ENCODE results near the gene SLC25A18.
A peak's percentile ranks its signal among the peaks of the same experiment; 100 is the strongest.

The SLC25A18 gene

DNA sequence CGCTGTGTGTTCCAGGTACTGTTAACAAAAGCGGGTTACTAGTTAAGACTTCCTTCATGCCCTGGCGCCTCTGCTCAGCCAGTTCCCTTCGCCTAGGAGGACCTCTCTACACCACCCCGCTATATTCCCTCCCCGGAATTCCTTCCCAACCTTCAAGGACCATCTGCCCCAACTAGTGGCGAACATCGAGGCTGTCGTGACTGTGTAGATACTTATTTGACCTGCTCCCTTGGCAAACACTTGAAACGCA is 74.8 kb downstream of the SLC25A18 start:
- in situ Hi-C loops (cut with MboI; ENCODE audit: low sequenced_read_pairs, unreplicated experiment), result no loop called here
- DNase-seq (ENCODE audit: low spot score), result peak; percentile 40
- TF ChIP-seq, protein P1, sequence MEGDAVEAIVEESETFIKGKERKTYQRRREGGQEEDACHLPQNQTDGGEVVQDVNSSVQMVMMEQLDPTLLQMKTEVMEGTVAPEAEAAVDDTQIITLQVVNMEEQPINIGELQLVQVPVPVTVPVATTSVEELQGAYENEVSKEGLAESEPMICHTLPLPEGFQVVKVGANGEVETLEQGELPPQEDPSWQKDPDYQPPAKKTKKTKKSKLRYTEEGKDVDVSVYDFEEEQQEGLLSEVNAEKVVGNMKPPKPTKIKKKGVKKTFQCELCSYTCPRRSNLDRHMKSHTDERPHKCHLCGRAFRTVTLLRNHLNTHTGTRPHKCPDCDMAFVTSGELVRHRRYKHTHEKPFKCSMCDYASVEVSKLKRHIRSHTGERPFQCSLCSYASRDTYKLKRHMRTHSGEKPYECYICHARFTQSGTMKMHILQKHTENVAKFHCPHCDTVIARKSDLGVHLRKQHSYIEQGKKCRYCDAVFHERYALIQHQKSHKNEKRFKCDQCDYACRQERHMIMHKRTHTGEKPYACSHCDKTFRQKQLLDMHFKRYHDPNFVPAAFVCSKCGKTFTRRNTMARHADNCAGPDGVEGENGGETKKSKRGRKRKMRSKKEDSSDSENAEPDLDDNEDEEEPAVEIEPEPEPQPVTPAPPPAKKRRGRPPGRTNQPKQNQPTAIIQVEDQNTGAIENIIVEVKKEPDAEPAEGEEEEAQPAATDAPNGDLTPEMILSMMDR (IDR thresholded peaks at IDR 0.05; ENCODE audit: borderline replicate concordance, control extremely low read depth, extremely low read depth, insufficient read depth, missing control alignments), result no peak

DNA sequence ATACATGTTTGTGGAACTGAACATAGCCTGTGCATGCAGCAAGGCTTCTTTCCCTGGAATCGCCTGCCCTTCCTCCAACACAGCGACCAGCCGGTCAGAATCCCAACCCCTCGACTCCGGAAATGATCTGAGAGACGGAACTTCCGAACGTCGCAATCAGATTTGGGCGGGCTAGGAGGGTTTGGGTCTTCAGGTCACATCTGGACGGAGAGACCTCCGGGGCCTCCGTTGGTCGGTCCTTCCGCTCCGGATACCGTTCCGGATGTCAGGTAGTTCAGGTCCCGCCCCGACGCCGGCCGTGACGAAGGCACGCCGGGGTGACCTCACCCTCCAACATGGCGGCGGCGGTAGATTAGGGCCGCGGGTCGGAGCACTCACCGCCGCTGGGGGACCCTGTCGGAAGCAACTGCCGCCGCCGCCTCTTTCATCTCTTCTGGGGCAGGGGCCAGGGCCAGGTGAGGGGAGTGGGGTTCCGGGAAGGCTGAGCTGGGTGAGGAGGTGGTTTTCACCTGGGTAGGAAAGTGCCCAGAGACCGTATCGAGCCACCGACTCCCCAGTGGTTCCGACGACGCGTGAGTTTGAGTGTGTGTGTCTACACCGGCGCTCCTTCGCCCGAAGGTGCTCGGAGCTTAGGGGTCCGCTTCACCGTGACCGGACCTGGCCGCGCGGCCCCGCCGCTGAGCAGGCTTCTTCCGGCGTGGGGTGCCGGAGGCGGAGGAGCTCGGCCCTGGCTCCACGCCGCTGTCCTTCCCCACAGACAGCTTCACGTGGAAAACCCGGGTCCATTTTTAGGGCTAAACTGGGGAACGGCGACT is 75.3 kb downstream of the SLC25A18 start, which contains the start of gene BCL2L13:
Gene BCL2L13 (plus strand): TSS at position 326 of the 815 bp plus-strand sequence. CDS start 16,955 bp downstream, outside the sequence.
- TF ChIP-seq, protein P1 (IDR thresholded peaks at IDR 0.05; ENCODE audit: borderline replicate concordance, control extremely low read depth, extremely low read depth, insufficient read depth, missing control alignments), result no peak
- DNase-seq (ENCODE audit: low spot score), result peak; percentile 95
- in situ Hi-C loops (cut with MboI; ENCODE audit: low sequenced_read_pairs, unreplicated experiment), result no loop called here

DNA sequence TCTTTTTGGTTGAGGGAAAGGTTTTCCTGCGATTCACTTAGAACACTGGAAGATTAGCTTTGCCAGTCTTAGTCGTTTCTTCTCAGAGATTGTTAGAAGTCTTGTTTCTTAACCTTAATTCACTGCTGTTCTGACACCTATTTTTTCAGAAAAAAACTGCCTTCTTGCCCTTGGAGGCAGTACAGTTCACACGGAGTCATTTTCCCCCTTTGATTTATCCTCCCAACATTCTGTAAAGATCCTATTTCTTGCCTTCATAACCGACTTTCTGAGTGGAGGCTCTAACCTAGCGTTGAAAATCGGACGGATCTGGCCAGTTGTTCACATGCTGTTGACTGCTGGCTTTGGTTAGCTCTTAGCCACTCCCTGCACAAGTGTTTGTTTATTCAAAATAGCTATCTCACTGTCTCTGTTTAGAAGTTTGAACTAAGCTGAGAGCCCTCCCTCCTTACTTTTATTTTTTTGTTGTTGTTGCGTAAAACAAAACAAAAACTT is 76.0 kb downstream of the SLC25A18 start:
- TF ChIP-seq, protein P1 (IDR thresholded peaks at IDR 0.05; ENCODE audit: borderline replicate concordance, control extremely low read depth, extremely low read depth, insufficient read depth, missing control alignments), result no peak
- in situ Hi-C loops (cut with MboI; ENCODE audit: low sequenced_read_pairs, unreplicated experiment), result no loop called here
- DNase-seq (ENCODE audit: low spot score), result peak; percentile 71
